ENCODE data around the gene EGLN2.
A peak's percentile ranks its signal among the peaks of the same experiment; 100 is the strongest.
"Not testable (repeated sequence)": the region's sequence is repeated elsewhere in the genome, so short reads cannot be mapped to it uniquely, and the experiment has no call there.

The EGLN2 gene

GRCh38 chr19:40781140-40781539 lies 17.9 kb upstream of the EGLN2 start:
- Mint-ChIP-seq H3K27ac (no peak overlapping the region), H3K4me1 (ENCODE audit: low read depth) (peaks cover 44% of the 10 kb centered on the region), H3K27me3 (no peaks in the 10 kb centered on the region), H3K36me3 (ENCODE audit: low read depth) (peaks cover 76% of the 10 kb centered on the region), H3K9me3 (no peaks in the 10 kb centered on the region), H3K4me3 (no peak overlapping the region)
- intact Hi-C loops (cut with micrococcal nuclease), result no loop called here

DNA sequence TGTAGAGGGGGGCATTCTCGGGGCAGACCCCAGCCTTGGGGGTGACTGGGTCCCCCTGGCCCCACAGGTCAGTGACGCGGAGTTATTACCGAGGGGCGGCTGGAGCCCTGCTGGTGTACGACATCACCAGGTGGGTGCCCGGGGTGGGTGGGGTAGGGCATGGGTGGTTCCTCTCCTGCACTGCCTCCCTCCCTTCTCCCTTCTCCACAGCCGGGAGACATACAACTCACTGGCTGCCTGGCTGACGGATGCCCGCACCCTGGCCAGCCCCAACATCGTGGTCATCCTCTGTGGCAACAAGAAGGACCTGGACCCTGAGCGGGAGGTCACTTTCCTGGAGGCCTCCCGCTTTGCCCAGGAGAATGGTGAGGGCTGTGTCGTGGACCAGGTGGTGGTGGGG lies 15.3 kb upstream of the EGLN2 start:
- Mint-ChIP-seq H3K27ac (no peak overlapping the region), H3K9me3 (no peaks in the 10 kb centered on the region), H3K36me3 (ENCODE audit: low read depth) (peaks cover 93% of the 10 kb centered on the region), H3K27me3 (no peaks in the 10 kb centered on the region), H3K4me3 (no peak overlapping the region), H3K4me1 (ENCODE audit: low read depth) (peaks cover 31% of the 10 kb centered on the region)
- intact Hi-C loops (cut with micrococcal nuclease), result no loop called here

GRCh38 chr19:40784146-40784545 lies 14.8 kb upstream of the EGLN2 start:
- H3K27ac Mint-ChIP-seq; H3K27me3 Mint-ChIP-seq; H3K9me3 Mint-ChIP-seq; intact Hi-C loops (cut with micrococcal nuclease); H3K4me3 Mint-ChIP-seq: not testable (repeated sequence)
- peaks cover 27% of the 10 kb centered on the region for H3K4me1 Mint-ChIP-seq (ENCODE audit: low read depth)
- H3K36me3 Mint-ChIP-seq (ENCODE audit: low read depth), result peaks cover 94% of the 10 kb centered on the region

GRCh38 chr19:40785526-40785925 lies 13.5 kb upstream of the EGLN2 start:
- Mint-ChIP-seq H3K27ac (no peak overlapping the region), H3K4me3 (no peak overlapping the region), H3K9me3 (no peaks in the 10 kb centered on the region), H3K27me3 (no peaks in the 10 kb centered on the region), H3K4me1 (ENCODE audit: low read depth) (peaks cover 27% of the 10 kb centered on the region), H3K36me3 (ENCODE audit: low read depth) (peaks cover 97% of the 10 kb centered on the region)
- intact Hi-C loops (cut with micrococcal nuclease), result no loop called here

DNA sequence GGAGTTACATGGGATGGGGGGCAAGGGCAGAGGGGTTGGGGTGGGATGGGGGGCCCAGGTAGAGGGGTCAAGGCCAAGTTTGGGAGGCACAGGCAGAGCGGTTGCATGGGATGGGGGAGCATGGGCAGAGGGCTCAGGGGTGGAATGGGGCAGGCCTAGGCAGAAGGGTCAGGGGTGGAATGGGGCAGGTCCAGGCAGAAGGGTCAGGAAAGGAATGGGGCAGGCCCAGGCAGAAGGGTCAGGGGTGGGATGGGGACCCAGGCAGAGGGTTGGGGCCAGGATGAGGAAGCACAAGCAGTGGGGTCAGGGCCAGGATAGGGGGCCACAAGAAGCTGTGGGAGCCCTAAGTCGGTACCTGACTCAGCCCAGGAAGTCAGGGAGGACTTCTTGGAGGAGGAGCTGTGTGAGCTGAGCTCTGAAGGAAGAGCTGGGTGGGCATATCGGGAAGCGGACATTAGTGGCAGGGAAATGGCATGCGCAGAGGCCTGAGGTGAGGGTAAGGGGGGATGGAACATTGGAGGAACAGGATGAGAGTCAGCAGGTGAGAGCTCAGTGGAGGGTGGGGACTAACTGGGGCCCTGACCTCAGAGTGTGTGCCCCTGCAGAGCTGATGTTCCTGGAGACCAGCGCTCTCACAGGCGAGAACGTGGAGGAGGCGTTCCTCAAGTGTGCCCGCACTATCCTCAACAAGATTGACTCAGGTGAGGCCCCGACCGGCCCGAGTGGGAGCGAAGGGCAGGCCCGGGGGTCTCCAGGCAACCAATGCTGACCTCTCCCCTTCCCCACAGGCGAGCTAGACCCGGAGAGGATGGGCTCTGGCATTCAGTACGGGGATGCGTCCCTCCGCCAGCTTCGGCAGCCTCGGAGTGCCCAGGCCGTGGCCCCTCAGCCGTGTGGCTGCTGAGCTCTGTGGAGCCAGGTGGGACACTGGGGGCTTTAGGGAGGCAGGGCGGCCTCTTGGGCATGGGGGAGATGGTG lies 12.6 kb upstream of the EGLN2 start:
- H3K4me3 Mint-ChIP-seq, result no peak overlapping the region
- H3K4me1 Mint-ChIP-seq (ENCODE audit: low read depth), result peaks cover 18% of the 10 kb centered on the region
- H3K36me3 Mint-ChIP-seq (ENCODE audit: low read depth), result peaks cover 97% of the 10 kb centered on the region
- intact Hi-C loops (cut with micrococcal nuclease), result no loop called here
- no peaks in the 10 kb centered on the region for H3K27me3 Mint-ChIP-seq
- no peak overlapping the region for H3K27ac Mint-ChIP-seq
- no peaks in the 10 kb centered on the region for H3K9me3 Mint-ChIP-seq

GRCh38 chr19:40791349-40791748 lies 7.6 kb upstream of the EGLN2 start:
- peaks cover 88% of the 10 kb centered on the region for H3K36me3 Mint-ChIP-seq (ENCODE audit: low read depth)
- H3K27me3 Mint-ChIP-seq, result no peaks in the 10 kb centered on the region
- no peak overlapping the region for H3K27ac Mint-ChIP-seq
- H3K4me1 Mint-ChIP-seq (ENCODE audit: low read depth), result peaks cover 13% of the 10 kb centered on the region
- H3K9me3 Mint-ChIP-seq, result no peaks in the 10 kb centered on the region
- intact Hi-C loops (cut with micrococcal nuclease), result loop anchor here (10.0 kb wide), 1 partner anchor 947 kb away; the partner anchor contains the start of gene FBL
- no peak overlapping the region for H3K4me3 Mint-ChIP-seq

GRCh38 chr19:40791996-40792395 lies 7.0 kb upstream of the EGLN2 start:
- no peak overlapping the region for H3K4me3 Mint-ChIP-seq
- H3K27me3 Mint-ChIP-seq, result no peaks in the 10 kb centered on the region

GRCh38 chr19:40797166-40797962 lies 1.6 kb upstream of the EGLN2 start:
- no peaks in the 10 kb centered on the region for H3K27me3 Mint-ChIP-seq
- peaks cover 54% of the 10 kb centered on the region for H3K4me1 Mint-ChIP-seq (ENCODE audit: low read depth)
- peak overlapping the region; percentile 93 for H3K27ac Mint-ChIP-seq
- peak overlapping the region; percentile 87 for H3K4me3 Mint-ChIP-seq
- intact Hi-C loops (cut with micrococcal nuclease), result loop anchor here (10.0 kb wide), 1 partner anchor 953 kb away; the partner anchor contains the start of gene FBL
- H3K9me3 Mint-ChIP-seq, result no peaks in the 10 kb centered on the region
- peaks cover 85% of the 10 kb centered on the region for H3K36me3 Mint-ChIP-seq (ENCODE audit: low read depth)

More at GRCh38 chr19:40791996-40792395, 7.0 kb upstream of the EGLN2 start:
- peaks cover 20% of the 10 kb centered on the region for H3K4me1 Mint-ChIP-seq (ENCODE audit: low read depth)
- intact Hi-C loops (cut with micrococcal nuclease), result loop anchor here (10.0 kb wide), 1 partner anchor 947 kb away; the partner anchor contains the start of gene FBL
- no peak overlapping the region for H3K27ac Mint-ChIP-seq
- H3K36me3 Mint-ChIP-seq (ENCODE audit: low read depth), result peaks cover 88% of the 10 kb centered on the region
- H3K9me3 Mint-ChIP-seq, result no peaks in the 10 kb centered on the region

DNA sequence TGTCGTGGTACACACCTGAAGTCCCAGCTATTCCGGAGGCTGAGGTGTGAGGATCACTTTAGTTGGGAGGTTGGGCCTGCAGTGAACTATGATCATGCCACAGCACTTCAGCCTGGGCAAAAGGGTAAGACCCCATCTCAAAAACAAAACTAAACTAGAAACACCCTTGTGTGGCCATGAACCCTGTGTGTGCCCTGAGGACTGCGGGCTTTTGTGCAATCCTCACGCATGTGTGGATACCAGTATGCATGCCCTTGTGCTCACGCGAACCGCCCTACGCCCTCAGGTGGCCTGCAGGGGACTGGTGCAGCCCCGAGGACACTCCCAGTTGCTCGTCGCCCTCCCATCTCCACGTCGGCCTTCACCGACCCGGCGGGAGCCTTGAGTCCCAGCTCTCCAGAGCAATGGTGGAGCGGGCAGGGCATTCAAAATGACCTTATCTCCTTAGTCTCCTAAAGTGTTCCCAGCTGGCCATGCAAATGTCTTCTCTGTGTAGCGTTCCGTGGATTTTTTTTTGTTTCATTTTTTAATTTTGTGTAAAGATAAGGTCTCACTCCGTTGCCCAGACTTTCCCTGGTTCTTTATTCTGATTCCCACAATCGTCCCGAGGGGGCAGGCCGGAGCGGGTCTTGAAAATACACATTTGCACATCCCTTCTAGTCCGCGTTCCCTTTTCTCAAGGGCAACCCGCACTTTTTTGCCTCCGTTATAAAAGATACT lies 868 bp upstream of the EGLN2 start:
- Mint-ChIP-seq H3K27me3 (no peaks in the 10 kb centered on the region), H3K4me3 (peak overlapping the region; percentile 87), H3K36me3 (ENCODE audit: low read depth) (peaks cover 85% of the 10 kb centered on the region), H3K4me1 (ENCODE audit: low read depth) (peaks cover 62% of the 10 kb centered on the region), H3K9me3 (no peaks in the 10 kb centered on the region), H3K27ac (peak overlapping the region; percentile 93)
- intact Hi-C loops (cut with micrococcal nuclease), result loop anchor here (1.0 to 10.0 kb wide), 3 partner anchors 21 to 953 kb away; partner anchors contain the start of genes ACTMAP, FBL and SNRPA

- peak overlapping the region; percentile 93 for H3K27ac Mint-ChIP-seq
- peaks cover 94% of the 10 kb centered on the region for H3K36me3 Mint-ChIP-seq (ENCODE audit: low read depth)
- H3K4me3 Mint-ChIP-seq, result peak overlapping the region; percentile 86
- H3K9me3 Mint-ChIP-seq, result no peaks in the 10 kb centered on the region
- H3K27me3 Mint-ChIP-seq, result no peaks in the 10 kb centered on the region
- peaks cover 78% of the 10 kb centered on the region for H3K4me1 Mint-ChIP-seq (ENCODE audit: low read depth)
- intact Hi-C loops (cut with micrococcal nuclease), result loop anchor here (2.0 to 10.0 kb wide), 2 partner anchors 49 to 955 kb away; partner anchors contain the start of genes ACTMAP, FBL and SNRPA
Observed at GRCh38 chr19:40799558-40800338, 757 bp downstream of the EGLN2 start.

DNA sequence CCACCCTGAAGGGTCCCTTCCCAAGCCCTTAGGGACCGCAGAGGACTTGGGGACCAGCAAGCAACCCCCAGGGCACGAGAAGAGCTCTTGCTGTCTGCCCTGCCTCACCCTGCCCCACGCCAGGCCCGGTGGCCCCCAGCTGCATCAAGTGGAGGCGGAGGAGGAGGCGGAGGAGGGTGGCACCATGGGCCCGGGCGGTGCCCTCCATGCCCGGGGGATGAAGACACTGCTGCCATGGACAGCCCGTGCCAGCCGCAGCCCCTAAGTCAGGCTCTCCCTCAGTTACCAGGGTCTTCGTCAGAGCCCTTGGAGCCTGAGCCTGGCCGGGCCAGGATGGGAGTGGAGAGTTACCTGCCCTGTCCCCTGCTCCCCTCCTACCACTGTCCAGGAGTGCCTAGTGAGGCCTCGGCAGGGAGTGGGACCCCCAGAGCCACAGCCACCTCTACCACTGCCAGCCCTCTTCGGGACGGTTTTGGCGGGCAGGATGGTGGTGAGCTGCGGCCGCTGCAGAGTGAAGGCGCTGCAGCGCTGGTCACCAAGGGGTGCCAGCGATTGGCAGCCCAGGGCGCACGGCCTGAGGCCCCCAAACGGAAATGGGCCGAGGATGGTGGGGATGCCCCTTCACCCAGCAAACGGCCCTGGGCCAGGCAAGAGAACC lies 1.5 kb downstream of the EGLN2 start:
- H3K4me3 Mint-ChIP-seq, result peak overlapping the region; percentile 86
- intact Hi-C loops (cut with micrococcal nuclease), result no loop called here
- H3K27me3 Mint-ChIP-seq, result no peaks in the 10 kb centered on the region
- no peaks in the 10 kb centered on the region for H3K9me3 Mint-ChIP-seq
- H3K36me3 Mint-ChIP-seq (ENCODE audit: low read depth), result peaks cover 95% of the 10 kb centered on the region
- H3K4me1 Mint-ChIP-seq (ENCODE audit: low read depth), result peaks cover 85% of the 10 kb centered on the region
- H3K27ac Mint-ChIP-seq, result peak overlapping the region; percentile 93

- H3K27me3 Mint-ChIP-seq, result no peaks in the 10 kb centered on the region
- H3K36me3 Mint-ChIP-seq (ENCODE audit: low read depth), result peaks cover 96% of the 10 kb centered on the region
- no peaks in the 10 kb centered on the region for H3K9me3 Mint-ChIP-seq
- peak overlapping the region; percentile 93 for H3K27ac Mint-ChIP-seq
- H3K4me1 Mint-ChIP-seq (ENCODE audit: low read depth), result peaks cover 90% of the 10 kb centered on the region
- peak overlapping the region; percentile 86 for H3K4me3 Mint-ChIP-seq
- intact Hi-C loops (cut with micrococcal nuclease), result no loop called here
Observed at GRCh38 chr19:40800997-40801377, 2.0 kb downstream of the EGLN2 start.

All from dendritic cell treated with granulocyte-macrophage colony-stimulating factor and Interleukin-4, amounts not matched to agents 40 ng/mL and 50 ng/mL, for 4 days (primary cell).